Effector memory CD8-positive, alpha-beta T cell (primary cell): Measurements from ENCODE around the gene ZNF135.

Source experiments
- ATAC-seq: fragments of 150-1000 bp; cut with Tn5 transposase; replicated peaks from 2 replicates; pipeline ENCODE4 v1.10.0; 2021; ENCODE audit warnings: mild to moderate bottlenecking, moderate library complexity
- DNase-seq, 3 experiments: peaks; one replicate each; pipeline ENCODE4 v3.0.0; 2021
- H3K27ac Mint-ChIP-seq, 2 donors: one replicate each; pipeline ENCODE4 v1.8.0; 2022; ENCODE audit warnings: mild to moderate bottlenecking in 2 of 2, mixed read lengths in 2 of 2, moderate library complexity in 2 of 2
- H3K27me3 Mint-ChIP-seq, 2 donors: one replicate each; pipeline ENCODE4 v1.8.0; 2022; ENCODE audit warnings: mixed read lengths in 2 of 2
- H3K36me3 Mint-ChIP-seq: one replicate; pipeline ENCODE4 v1.8.0; 2022; ENCODE audit warnings: mild to moderate bottlenecking, moderate library complexity, mixed read lengths; ENCODE audit not compliant: insufficient read depth
- H3K4me1 Mint-ChIP-seq, 2 donors: one replicate each; pipeline ENCODE4 v1.8.0; 2022; ENCODE audit warnings: low read depth in 2 of 2, mixed read lengths in 2 of 2
- H3K4me3 Mint-ChIP-seq, 2 donors: one replicate each; pipeline ENCODE4 v1.8.0; 2022; ENCODE audit warnings: mild to moderate bottlenecking in 2 of 2, mixed read lengths in 2 of 2, moderate library complexity in 2 of 2
- H3K9me3 Mint-ChIP-seq, 2 donors: one replicate each; pipeline ENCODE4 v1.8.0; 2022; ENCODE audit warnings: mixed read lengths in 2 of 2

The ZNF135 gene

GRCh38 chr19:58117841-58118575, 58.9 kb downstream of the ZNF135 start:
- no peak for DNase-seq
- Mint-ChIP-seq H3K27ac (no peak overlapping the region), H3K27me3 (no peaks in the 10 kb centered on the region), H3K4me1 (peaks cover 0 to 5% of the 10 kb centered on the region in 2 donors), H3K36me3 (no peaks in the 10 kb centered on the region), H3K4me3 (no peak overlapping the region), H3K9me3 (peaks cover 15 to 34% of the 10 kb centered on the region in 2 donors)
- ATAC-seq = no peak

DNA sequence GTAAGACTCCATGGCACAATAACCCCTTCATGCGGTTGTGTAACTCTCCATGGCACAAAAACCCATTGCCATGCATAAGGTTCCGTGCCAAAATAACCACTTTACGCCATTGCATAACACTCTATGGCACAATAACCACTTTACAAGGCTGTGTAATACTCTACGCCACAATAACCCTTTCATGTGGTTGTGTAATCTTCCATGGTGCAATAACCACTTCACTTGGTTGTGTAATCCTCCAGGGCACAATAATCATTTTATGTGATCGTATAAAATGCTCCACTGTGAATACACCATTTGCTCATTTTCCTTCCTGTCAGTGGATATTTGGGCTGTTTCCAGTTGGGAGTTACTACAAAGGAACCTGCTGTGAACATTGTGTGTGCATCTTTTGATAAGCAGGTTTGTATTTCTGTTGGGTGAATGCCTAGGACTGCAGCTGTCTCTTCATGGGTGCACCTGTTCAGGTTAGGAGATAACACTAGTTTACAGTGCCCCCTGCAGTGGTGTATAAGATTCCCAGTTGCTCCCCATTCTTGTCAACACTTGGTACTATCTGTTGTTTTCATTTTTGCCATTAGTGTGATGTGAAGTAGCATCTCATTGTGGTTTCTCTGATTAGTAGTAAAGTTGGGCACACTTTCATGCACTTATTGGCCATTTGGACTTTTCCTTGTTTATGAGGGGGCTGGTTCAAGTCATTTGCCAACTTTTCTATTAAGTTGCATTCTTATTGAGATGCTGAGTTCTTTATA, 60.1 kb downstream of the ZNF135 start:
- Mint-ChIP-seq H3K36me3 (no peaks in the 10 kb centered on the region), H3K27ac (no peak overlapping the region), H3K9me3 (peaks cover 15 to 36% of the 10 kb centered on the region in 2 donors), H3K4me3 (no peak overlapping the region), H3K4me1 (peaks cover 0 to 5% of the 10 kb centered on the region in 2 donors), H3K27me3 (no peaks in the 10 kb centered on the region)
- DNase-seq (no peak), ATAC-seq (no peak)
